Measurements from ENCODE around the gene WDFY1.

WDFY1 gene

GRCh38 chr2:223856584-223856983 lies 88.6 kb downstream of the WDFY1 start:
- DNase-seq (ENCODE audit: low read depth): no peak

DNA sequence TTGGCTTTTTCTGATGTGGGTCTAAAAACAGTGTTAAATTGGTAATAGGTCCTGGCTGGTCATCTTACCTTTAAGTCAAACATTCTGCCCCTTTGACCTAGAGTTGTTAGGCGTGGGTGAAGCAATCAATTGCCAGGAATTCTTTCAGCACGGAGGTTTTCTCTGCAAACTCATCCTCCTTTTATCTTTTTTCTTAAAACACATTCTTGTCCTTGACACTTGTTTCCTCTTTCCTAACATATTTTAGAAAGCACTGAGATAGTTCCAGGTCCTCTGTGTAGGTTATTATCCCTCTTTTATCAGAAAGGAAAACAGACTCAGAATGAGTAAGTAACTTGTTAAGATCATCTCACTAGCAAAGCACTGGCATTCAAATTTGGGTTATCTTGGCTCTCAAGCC lies 89.1 kb downstream of the WDFY1 start:
- DNase-seq (ENCODE audit: low read depth): no peak

DNA sequence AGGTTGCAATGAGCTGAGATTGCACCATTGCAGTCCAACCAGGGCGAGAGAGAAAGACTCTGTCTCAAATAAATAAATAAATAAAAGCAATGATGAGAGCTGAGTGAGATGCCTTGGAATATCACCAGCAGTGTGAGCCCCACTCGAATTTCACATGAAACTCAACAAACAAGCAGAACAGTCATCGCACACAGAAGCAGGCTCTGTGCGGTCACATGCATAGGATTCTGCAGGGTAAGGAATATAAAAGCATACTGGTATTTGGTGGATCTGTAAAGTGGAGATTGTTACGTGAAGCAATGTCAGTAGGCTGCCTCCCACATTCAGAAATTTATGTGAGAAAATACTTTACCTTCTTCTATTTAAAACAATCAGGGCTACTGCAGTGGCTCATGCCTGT lies 89.7 kb downstream of the WDFY1 start:
- DNase-seq (ENCODE audit: low read depth): no peak

DNA sequence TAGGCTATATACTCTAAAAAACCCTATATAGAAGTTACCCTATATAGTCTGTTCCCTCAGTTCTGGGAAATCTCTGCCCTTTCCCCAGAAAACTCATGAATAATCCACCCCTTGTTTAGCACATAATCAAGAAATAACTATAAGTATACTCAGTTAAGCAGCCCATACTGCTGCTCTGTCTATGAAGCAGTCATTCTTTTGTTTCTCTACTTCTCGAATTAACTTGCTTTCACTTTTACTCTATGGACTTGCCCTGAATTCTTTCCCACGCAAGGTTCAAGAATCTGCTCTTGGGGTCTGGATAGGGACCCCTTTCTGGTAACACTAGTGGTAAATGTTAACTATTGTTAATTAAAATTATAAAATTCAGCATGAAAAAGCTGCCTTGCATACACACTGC lies 90.4 kb downstream of the WDFY1 start:
- no peak for DNase-seq (ENCODE audit: low read depth)

- peak; percentile 20 for DNase-seq (ENCODE audit: low read depth)
Measured at GRCh38 chr2:223853425-223853837, 91.7 kb downstream of the WDFY1 start.

GRCh38 chr2:223852281-223852795 lies 92.8 kb downstream of the WDFY1 start:
- no peak for DNase-seq (ENCODE audit: low read depth)

- no peak for DNase-seq (ENCODE audit: low read depth)
Measured at GRCh38 chr2:223847410-223847809, 97.7 kb downstream of the WDFY1 start.

DNA sequence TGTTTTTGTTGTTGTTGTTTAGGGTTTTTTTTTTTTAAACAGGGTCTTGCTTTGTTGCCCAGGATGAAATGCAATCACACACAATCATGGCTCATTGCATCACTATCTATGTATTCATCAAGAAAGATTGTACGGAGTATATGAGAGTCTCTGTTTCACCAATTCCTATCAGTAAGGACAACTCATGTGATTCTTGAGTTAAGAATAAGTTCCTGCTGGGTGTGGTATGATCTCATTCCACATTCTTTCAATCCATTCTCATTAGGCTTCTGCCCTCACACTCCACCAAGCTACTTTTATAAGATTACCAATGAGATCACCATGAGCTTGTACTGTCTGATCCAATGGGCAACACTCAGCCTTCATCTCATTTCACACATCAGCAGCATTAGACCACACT lies 98.6 kb downstream of the WDFY1 start:
- DNase-seq (ENCODE audit: low read depth): peak; percentile 86

GRCh38 chr2:223841436-223842190 lies 103.5 kb downstream of the WDFY1 start:
- DNase-seq (ENCODE audit: low read depth): no peak

DNA sequence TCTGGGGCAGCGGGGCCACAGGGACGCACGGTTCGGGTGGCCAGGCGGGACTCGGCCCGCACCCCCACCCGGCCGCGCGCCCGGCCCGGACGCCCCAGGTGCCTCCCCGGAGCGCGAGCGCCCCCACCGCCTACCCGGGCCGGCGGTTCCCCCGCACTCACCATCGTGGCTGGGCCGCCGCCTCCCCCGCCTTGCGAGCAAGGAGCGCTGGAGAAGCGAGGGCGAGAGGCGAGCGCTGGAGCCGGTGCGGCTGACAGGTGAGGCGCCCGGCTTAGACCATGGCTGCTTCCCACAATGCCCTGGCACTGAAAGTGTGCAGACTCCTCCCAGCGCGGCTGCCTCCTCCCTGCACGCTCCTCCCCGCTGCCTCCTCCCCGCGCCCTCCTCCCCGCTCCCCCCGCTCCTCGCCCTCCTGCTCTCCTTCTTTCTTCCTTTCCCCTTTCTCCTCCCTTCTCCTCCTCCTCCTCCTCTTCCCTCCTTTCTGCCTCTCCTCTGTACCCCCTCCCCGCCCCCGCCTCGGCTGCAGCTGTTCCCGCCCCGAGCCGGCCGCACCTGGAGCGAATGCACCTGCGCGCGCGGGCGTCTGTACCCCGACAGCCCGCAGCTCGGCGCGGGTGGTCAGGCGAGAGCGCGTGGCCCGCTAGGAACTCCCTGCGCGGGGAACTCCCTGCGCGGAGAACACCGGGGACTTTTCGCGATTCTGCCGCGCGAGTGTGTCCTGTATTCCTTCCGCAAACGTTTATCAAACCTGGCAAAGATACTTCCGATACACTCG lies 107.7 kb downstream of the WDFY1 start, which contains the start of gene AP1S3:
Gene AP1S3 (minus strand): TSS at position 296 of the 775 bp plus-strand sequence. CDS start 132 bp downstream, at position 164.
- DNase-seq (ENCODE audit: low read depth): peak; percentile 69

GRCh38 chr2:223835701-223836532 lies 109.2 kb downstream of the WDFY1 start:
- DNase-seq (ENCODE audit: low read depth): no peak

DNA sequence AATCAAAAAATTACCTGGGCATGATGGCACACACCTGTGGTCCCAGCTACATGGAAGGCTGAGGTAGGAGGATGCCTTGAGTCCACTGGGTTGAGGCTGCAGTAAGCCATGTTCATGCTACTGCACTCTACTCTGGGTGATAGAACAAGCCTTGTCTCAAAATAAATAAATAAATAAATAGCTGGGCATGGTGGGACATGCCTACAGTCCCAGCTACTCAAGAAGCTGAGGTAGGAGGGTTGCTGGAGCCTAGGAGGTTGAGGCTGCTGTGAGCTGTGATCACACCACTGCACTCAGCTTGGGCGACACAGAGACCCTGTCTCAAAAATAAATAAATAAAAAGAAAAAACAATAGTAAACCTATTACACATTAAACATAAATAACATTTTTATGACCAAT lies 110.7 kb downstream of the WDFY1 start:
- no peak for DNase-seq (ENCODE audit: low read depth)

DNA sequence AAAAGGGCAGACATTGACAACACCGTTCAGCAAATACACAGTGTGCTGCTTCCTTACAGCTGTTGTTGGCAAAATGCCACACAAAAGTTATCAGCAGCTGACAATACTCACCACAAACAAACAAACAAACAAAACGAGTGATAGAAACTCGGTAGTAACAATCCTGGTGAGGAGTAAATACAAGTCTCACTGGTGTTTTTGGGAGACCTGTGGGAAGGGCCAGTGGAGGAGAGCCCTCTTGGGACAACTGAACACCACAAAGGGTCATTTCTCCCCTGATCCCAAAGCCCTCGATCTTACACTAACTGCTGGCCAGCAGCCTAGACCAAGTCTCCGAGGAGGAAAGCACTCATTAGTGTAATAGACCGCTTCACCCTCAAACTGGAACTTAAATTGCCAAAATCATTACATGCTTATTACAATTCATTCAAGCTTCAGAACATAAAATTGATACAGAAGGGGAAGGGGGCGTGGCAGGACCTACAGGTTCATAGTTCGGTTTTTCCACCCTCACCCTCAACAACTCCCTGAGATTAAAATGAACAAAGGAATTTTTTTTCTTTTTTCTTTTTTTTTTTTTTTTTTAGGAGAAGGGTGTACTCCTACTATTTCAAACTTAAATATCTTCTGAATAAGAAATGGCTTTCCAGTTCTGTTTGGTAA lies 112.8 kb downstream of the WDFY1 start:
- DNase-seq (ENCODE audit: low read depth): no peak

DNA sequence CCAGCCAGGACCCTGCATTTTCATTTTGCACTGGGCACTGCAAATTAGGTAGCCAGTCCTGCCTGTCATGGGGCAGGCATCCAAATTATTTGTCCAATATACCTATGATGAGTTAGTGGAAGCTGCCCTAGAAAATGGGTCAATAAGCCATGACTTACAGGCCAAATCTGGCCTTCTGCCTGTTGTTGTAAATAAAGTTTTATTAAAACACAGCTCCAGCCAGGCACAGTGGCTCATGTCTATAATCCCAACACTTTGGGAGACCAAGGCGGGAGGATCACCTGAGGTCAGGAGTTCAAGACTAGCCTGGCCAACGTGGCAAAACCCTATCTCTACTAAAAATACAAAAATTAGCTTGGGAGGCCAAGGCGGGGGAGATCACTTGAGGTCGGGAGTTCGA lies 116.0 kb downstream of the WDFY1 start:
- DNase-seq (ENCODE audit: low read depth): no peak

DNA sequence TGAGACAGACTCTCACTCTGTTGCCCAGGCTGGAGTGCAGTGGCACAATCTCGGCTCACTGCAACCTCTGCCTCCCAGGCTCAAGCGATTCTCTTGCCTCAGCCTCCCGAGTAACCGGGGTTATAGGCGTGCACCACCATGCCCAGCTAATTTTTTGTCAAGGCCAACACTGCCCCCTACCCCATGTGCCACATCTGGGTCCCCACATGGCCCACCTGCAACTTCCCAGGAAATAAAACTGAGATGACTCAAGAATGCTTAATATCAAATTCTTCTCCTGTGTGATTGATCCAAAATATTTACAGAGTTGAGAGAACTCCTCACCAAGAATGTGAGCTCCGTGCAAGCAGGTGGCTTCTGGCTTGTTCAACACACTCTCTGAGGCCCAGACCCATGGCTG lies 116.8 kb downstream of the WDFY1 start:
- no peak for DNase-seq (ENCODE audit: low read depth)

DNA sequence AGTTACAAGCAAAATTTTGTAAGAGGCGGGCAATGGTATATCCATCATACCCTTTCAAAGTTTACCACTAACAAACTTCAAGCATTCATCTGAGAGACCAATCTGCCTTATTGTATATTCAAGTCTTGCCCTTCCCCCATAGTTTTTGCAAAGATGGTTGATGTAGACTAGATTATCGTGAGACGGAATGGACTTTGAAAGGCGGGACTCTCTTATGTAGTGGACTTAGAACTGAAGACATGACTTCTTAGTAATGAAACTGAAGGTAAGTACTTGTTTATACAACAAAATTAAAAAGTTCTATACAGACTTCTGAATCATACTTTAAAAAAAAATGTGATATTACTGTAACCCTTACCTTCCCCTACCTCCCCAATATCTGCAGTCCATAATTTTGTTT lies 118.1 kb downstream of the WDFY1 start:
- DNase-seq (ENCODE audit: low read depth): no peak
